ENCODE results near the gene TM4SF18. TPM values are rescaled to one million over a fixed set of nuclear protein-coding genes. Genes with fewer than 3 reads are reported as not detected.

TM4SF18 gene
- polyA plus RNA-seq, 1 of the 3 experiments (the other 2 are of a cell fraction), result 0.30 TPM

- Histone ChIP-seq H4K20me1 (ENCODE audit: insufficient read depth) (no peaks in the 10 kb centered on the region), H3F3A (replicated peaks; ENCODE audit: insufficient read depth) (peaks cover 16% of the 10 kb centered on the region), H3K9ac (no peak overlapping the region), H3K27ac (ENCODE audit: low read depth in 2 of 2, low read length in 1 of 2) (no peak overlapping the region), H3K4me3 (ENCODE audit: low read depth in 2 of 2, low read length in 1 of 2) (no peak overlapping the region), H3K79me2 (ENCODE audit: insufficient read depth) (no peaks in the 10 kb centered on the region), H3K36me3 (replicated peaks in 1 of 2; ENCODE audit: control insufficient read depth in 1 of 2, insufficient read depth in 2 of 2, low read length in 1 of 2) (no peaks in the 10 kb centered on the region), H3K4me1 (ENCODE audit: control insufficient read depth in 1 of 2, insufficient read depth in 2 of 2, low read depth in 1 of 2, low read length in 1 of 2) (peaks cover 0 to 3% of the 10 kb centered on the region in 2 experiments; a peak in 2 of 4 replicates), H3K4me2 (no peak overlapping the region), H2AFZ (ENCODE audit: low read depth) (peak overlapping the region; percentile 62; the same call in 1 of the 2 replicates), H3K9me2 (no peaks in the 10 kb centered on the region), H3K9me3 (peaks cover 4% of the 10 kb centered on the region), H3K27me3 (ENCODE audit: insufficient read depth) (no peaks in the 10 kb centered on the region)
- no peak for DNase-seq
- 100% methylated on average over 1 of the region's 1 CpG for WGBS (ENCODE audit: low lambda C conversion rate)
- TF ChIP-seq FOSL2 (IDR thresholded peaks at IDR 0.05; ENCODE audit: borderline replicate concordance, low read depth) (no peak), CHD2 (IDR thresholded peaks at IDR 0.05; ENCODE audit: low read length, partially characterized antibody) (no peak), EZH2phosphoT487 (IDR thresholded peaks at IDR 0.05; ENCODE audit: borderline replicate concordance, low read depth) (no peak), FOXM1 (IDR thresholded peaks at IDR 0.05; ENCODE audit: low read depth) (no peak), REST (IDR thresholded peaks at IDR 0.05; ENCODE audit: low read depth, low read length) (no peak)
- POLR2A ChIA-PET, result no interaction called here
- CTCF ChIA-PET, result no interaction called here
These were observed 16.4 kb downstream of the TM4SF18 start for GRCh38 chr3:149317072-149317471.

- no peaks in the 10 kb centered on the region for H3K27me3 ChIP-seq (ENCODE audit: insufficient read depth)
- no peak overlapping the region for H3K4me3 ChIP-seq (ENCODE audit: low read depth in 2 of 2, low read length in 1 of 2)
- peak overlapping the region; percentile 62; the same call in 1 of the 2 replicates for H2AFZ ChIP-seq (ENCODE audit: low read depth)
- H3K27ac ChIP-seq (ENCODE audit: low read depth in 2 of 2, low read length in 1 of 2), result peak overlapping the region in 1 of 2 experiments; percentile 86; a peak in 2 of 4 replicates
- ChIA-PET CTCF (no interaction called here), POLR2A (no interaction called here)
- H3K9ac ChIP-seq, result no peak overlapping the region
- H4K20me1 ChIP-seq (ENCODE audit: insufficient read depth), result no peaks in the 10 kb centered on the region
- H3K79me2 ChIP-seq (ENCODE audit: insufficient read depth), result no peaks in the 10 kb centered on the region
- peaks cover 16% of the 10 kb centered on the region for H3F3A ChIP-seq (replicated peaks; ENCODE audit: insufficient read depth)
- 60% methylated on average over 2 of the region's 2 CpGs for WGBS (ENCODE audit: low lambda C conversion rate)
- H3K9me3 ChIP-seq, result peaks cover 10% of the 10 kb centered on the region
- H3K4me2 ChIP-seq, result peak overlapping the region; percentile 23; the same call in 1 of the 2 replicates
- peaks cover 0 to 3% of the 10 kb centered on the region in 2 experiments; a peak in 2 of 4 replicates for H3K4me1 ChIP-seq (ENCODE audit: control insufficient read depth in 1 of 2, insufficient read depth in 2 of 2, low read depth in 1 of 2, low read length in 1 of 2)
- no peak for DNase-seq
- no peaks in the 10 kb centered on the region for H3K36me3 ChIP-seq (replicated peaks in 1 of 2; ENCODE audit: control insufficient read depth in 1 of 2, insufficient read depth in 2 of 2, low read length in 1 of 2)
- no peaks in the 10 kb centered on the region for H3K9me2 ChIP-seq
- TF ChIP-seq CTCF (IDR thresholded peaks at IDR 0.05) (no peak), REST (IDR thresholded peaks at IDR 0.05; ENCODE audit: low read depth, low read length) (no peak), PBX3 (IDR thresholded peaks at IDR 0.05) (no peak), YY1 (IDR thresholded peaks at IDR 0.05; ENCODE audit: low read depth) (no peak), FOXM1 (IDR thresholded peaks at IDR 0.05; ENCODE audit: low read depth) (no peak), NRF1 (IDR thresholded peaks at IDR 0.05; ENCODE audit: low read depth, low read length) (no peak), RFX5 (IDR thresholded peaks at IDR 0.05; ENCODE audit: low read length) (no peak), RXRA (IDR thresholded peaks at IDR 0.05; ENCODE audit: borderline replicate concordance, low read depth) (no peak), EZH2phosphoT487 (IDR thresholded peaks at IDR 0.05; ENCODE audit: borderline replicate concordance, low read depth) (no peak), JUND (IDR thresholded peaks at IDR 0.05) (no peak), TCF12 (IDR thresholded peaks at IDR 0.05) (no peak), MXI1 (IDR thresholded peaks at IDR 0.05; ENCODE audit: low read depth, low read length) (no peak), USF2 (IDR thresholded peaks at IDR 0.05; ENCODE audit: borderline replicate concordance, low read depth, low read length) (no peak), GABPA (IDR thresholded peaks at IDR 0.05; ENCODE audit: low read depth) (no peak)
These were observed 17.0 kb downstream of the TM4SF18 start for GRCh38 chr3:149316437-149316836.
